PC-3 (cell line): ENCODE results near the gene C10orf62.
"Not testable (repeated sequence)": the region's sequence is repeated elsewhere in the genome, so short reads cannot be mapped to it uniquely, and the experiment has no call there.

Experiments
- EZH2phosphoT487 ChIP-seq: fragments of 300-600 bp; sonication (generic); IDR thresholded peaks from 2 replicates; pipeline ENCODE4 v1.6.1; 2018; ENCODE audit warnings: mild to moderate bottlenecking, antibody characterized with exemption, low read length, borderline replicate concordance
- TF ChIP-seq, protein P1 (sequence below): fragments of 300-600 bp; sonication (generic); conservative IDR thresholded peaks from 2 replicates; pipeline ENCODE4 v1.5.1; 2017; ENCODE audit warnings: antibody characterized with exemption, low read depth, mild to moderate bottlenecking, low read length

GRCh38 chr10:97555541-97555940 is 34.0 kb upstream of the C10orf62 start:
- TF ChIP-seq, protein P1, sequence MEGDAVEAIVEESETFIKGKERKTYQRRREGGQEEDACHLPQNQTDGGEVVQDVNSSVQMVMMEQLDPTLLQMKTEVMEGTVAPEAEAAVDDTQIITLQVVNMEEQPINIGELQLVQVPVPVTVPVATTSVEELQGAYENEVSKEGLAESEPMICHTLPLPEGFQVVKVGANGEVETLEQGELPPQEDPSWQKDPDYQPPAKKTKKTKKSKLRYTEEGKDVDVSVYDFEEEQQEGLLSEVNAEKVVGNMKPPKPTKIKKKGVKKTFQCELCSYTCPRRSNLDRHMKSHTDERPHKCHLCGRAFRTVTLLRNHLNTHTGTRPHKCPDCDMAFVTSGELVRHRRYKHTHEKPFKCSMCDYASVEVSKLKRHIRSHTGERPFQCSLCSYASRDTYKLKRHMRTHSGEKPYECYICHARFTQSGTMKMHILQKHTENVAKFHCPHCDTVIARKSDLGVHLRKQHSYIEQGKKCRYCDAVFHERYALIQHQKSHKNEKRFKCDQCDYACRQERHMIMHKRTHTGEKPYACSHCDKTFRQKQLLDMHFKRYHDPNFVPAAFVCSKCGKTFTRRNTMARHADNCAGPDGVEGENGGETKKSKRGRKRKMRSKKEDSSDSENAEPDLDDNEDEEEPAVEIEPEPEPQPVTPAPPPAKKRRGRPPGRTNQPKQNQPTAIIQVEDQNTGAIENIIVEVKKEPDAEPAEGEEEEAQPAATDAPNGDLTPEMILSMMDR: not testable (repeated sequence)
- TF ChIP-seq EZH2phosphoT487: not testable (repeated sequence)
